Measurements from ENCODE around the gene SLC44A2. TPM values are rescaled to one million over a fixed set of nuclear protein-coding genes. Genes with fewer than 3 reads are reported as not detected.
A peak's percentile ranks its signal among the peaks of the same experiment; 100 is the strongest.

The SLC44A2 gene
- total and polyA plus RNA-seq, 2 of the 8 experiments (the other 6 are each of a cell fraction or from before 2014, with no cell fraction given), result 105 to 120 TPM

- H2BK20ac ChIP-seq (ENCODE audit: low read length), result no peak overlapping the region
- H3K79me2 ChIP-seq (ENCODE audit: control insufficient read depth in 1 of 2, insufficient read depth in 2 of 2, low read length in 2 of 2), result no peaks in the 10 kb centered on the region
- no peak overlapping the region for H2BK120ac ChIP-seq (replicated peaks; ENCODE audit: low read depth, low read length)
- H4K8ac ChIP-seq (ENCODE audit: extremely low read depth, insufficient read depth, low read length), result no peak overlapping the region
- no peak overlapping the region for H3K4ac ChIP-seq (replicated peaks; ENCODE audit: insufficient read length, low read depth, low read length)
- H3K27ac ChIP-seq (ENCODE audit: low read depth, low read length), result peak overlapping the region; percentile 26; the same call in 1 of the 2 replicates
- no peak overlapping the region for H4K91ac ChIP-seq (replicated peaks; ENCODE audit: insufficient read length, low read length)
- peak overlapping the region; percentile 60; the same call in 1 of the 2 replicates for H2BK5ac ChIP-seq (ENCODE audit: low read depth, low read length)
- H3K18ac ChIP-seq (ENCODE audit: extremely low read depth, low read length), result 0 out of 2 replicates have a peak overlapping the region, but pooled peaks have one; percentile 7
- H4K5ac ChIP-seq (ENCODE audit: insufficient read length, low read depth, low read length), result no peak overlapping the region
- H2AK5ac ChIP-seq (ENCODE audit: low read depth, low read length), result 0 out of 2 replicates have a peak overlapping the region, but pooled peaks have one; percentile 19
- H3K9me3 ChIP-seq (ENCODE audit: insufficient read depth in 2 of 2, low read depth in 1 of 2, low read length in 1 of 2), result no peaks in the 10 kb centered on the region
- 88% methylated on average over 21 of the region's 21 CpGs; no CpG with 5 or more reads in 1 of the 2 experiments for WGBS, 2 experiments (ENCODE audit: extremely low coverage in 1 of 2, insufficient coverage in 1 of 2, insufficient read length in 1 of 2, insufficient replicate concordance in 2 of 2, low coverage in 1 of 2, low lambda C conversion rate in 2 of 2, missing lambda C conversion rate in 1 of 2)
- POLR2A ChIA-PET (ENCODE audit: partially characterized antibody), result interaction anchor here (0.7 to 59.0 kb wide), 20 partner anchors 8 to 202 kb away, joined by 3 to 1874 read pairs (median 8); partner anchors contain the start of genes CDKN2D, DNM2, ILF3 and QTRT1
- peaks cover 0 to 2% of the 10 kb centered on the region in 2 experiments for H4K20me1 ChIP-seq (replicated peaks in 1 of 2; ENCODE audit: control insufficient read depth in 1 of 2, insufficient read depth in 2 of 2, low read length in 2 of 2)
- DNase-seq (ENCODE audit: low read depth in 1 of 2, low spot score in 2 of 2) (no peak), FAIRE-seq (no peak)
- CTCF ChIA-PET (ENCODE audit: partially characterized antibody), result interaction anchor here (0.6 to 14.2 kb wide), 23 partner anchors 9 to 219 kb away, joined by 3 to 267 read pairs (median 10); partner anchors contain the start of gene SLC44A2
- peaks cover 5 to 30% (median 12%) of the 10 kb centered on the region in 4 experiments; a peak in 7 of 8 replicates for H3K36me3 ChIP-seq (ENCODE audit: control insufficient read depth in 2 of 4, insufficient read depth in 4 of 4, low read length in 3 of 4)
- H2AFZ ChIP-seq (ENCODE audit: low read length), result no peak overlapping the region
- no peak overlapping the region for H3K9ac ChIP-seq (replicated peaks in 1 of 4; ENCODE audit: extremely low read depth in 1 of 4, low read depth in 3 of 4, low read length in 3 of 4)
- H3K56ac ChIP-seq (replicated peaks; ENCODE audit: insufficient read length, low read depth, low read length), result no peak overlapping the region
- no peak overlapping the region for H2BK12ac ChIP-seq (ENCODE audit: low read depth, low read length)
- no peak overlapping the region for H3K4me3 ChIP-seq (ENCODE audit: extremely low read depth in 1 of 4, insufficient read depth in 2 of 4, low read depth in 3 of 4, low read length in 4 of 4)
- H2BK15ac ChIP-seq (ENCODE audit: low read length), result no peak overlapping the region
- no peaks in the 10 kb centered on the region for H3K23me2 ChIP-seq (ENCODE audit: low read depth, low read length)
- H3K4me1 ChIP-seq (replicated peaks in 1 of 4; ENCODE audit: control insufficient read depth in 3 of 4, insufficient read depth in 4 of 4, low read length in 3 of 4), result peaks cover 6 to 17% (median 13%) of the 10 kb centered on the region in 4 experiments
- no peak overlapping the region for H3K23ac ChIP-seq (ENCODE audit: insufficient read length)
- no peaks in the 10 kb centered on the region for H3K27me3 ChIP-seq (replicated peaks in 1 of 4; ENCODE audit: control insufficient read depth in 3 of 4, extremely low read depth in 1 of 4, insufficient read depth in 3 of 4, low read length in 3 of 4)
- no peaks in the 10 kb centered on the region for H3K79me1 ChIP-seq (ENCODE audit: low read depth, low read length)
- H3K4me2 ChIP-seq (ENCODE audit: insufficient read depth in 1 of 2, low read depth in 2 of 2, low read length in 2 of 2), result no peak overlapping the region
- H3K14ac ChIP-seq (ENCODE audit: insufficient read length), result no peak overlapping the region
Observed at GRCh38 chr19:10643172-10643967, 18.0 kb downstream of the SLC44A2 start.

Data from H1 (cell line).